ENCODE data around the gene VAV3. TPM values are rescaled to one million over a fixed set of nuclear protein-coding genes. Genes with fewer than 3 reads are reported as not detected.

VAV3 gene
- total and polyA plus RNA-seq, 3 donors from 2014 or later, result 10.1 to 11.4 (median 11.3) TPM

GRCh38 chr1:107698161-107698560, 266.8 kb downstream of the VAV3 start:
- H3K27ac ChIP-seq, result no peak overlapping the region
- WGBS, 2 donors, result 85 to 90% methylated on average over 6 of the region's 6 CpGs
- no peaks in the 10 kb centered on the region for H3K9me3 ChIP-seq
- H3K27me3 ChIP-seq, result no peaks in the 10 kb centered on the region
- no peak overlapping the region for H3K4me3 ChIP-seq
- intact Hi-C loops (cut with DNase I; ENCODE audit: low total_unique reads), result no loop called here
- H3K4me1 ChIP-seq, result no peaks in the 10 kb centered on the region
- TF ChIP-seq POLR2A (IDR thresholded peaks at IDR 0.05) (no peak), CTCF (IDR thresholded peaks at IDR 0.05) (no peak)
- H3K36me3 ChIP-seq (ENCODE audit: low read depth, missing control alignments), result no peaks in the 10 kb centered on the region
- no peak for DNase-seq

- Histone ChIP-seq H3K4me1 (no peaks in the 10 kb centered on the region), H3K36me3 (ENCODE audit: low read depth, missing control alignments) (no peaks in the 10 kb centered on the region), H3K9me3 (no peaks in the 10 kb centered on the region), H3K27ac (no peak overlapping the region), H3K4me3 (no peak overlapping the region), H3K27me3 (no peaks in the 10 kb centered on the region)
- 95 to 96% methylated on average over 3 of the region's 3 CpGs for WGBS, 2 donors
- intact Hi-C loops (cut with DNase I; ENCODE audit: low total_unique reads), result no loop called here
- no peak for DNase-seq
- TF ChIP-seq CTCF (IDR thresholded peaks at IDR 0.05), result no peak
- no peak for TF ChIP-seq POLR2A (IDR thresholded peaks at IDR 0.05)
These were observed 269.6 kb downstream of the VAV3 start for GRCh38 chr1:107695341-107695740.

- no peak overlapping the region for H3K4me3 ChIP-seq
- WGBS, 2 donors, result 52 to 62% methylated on average over 8 of the region's 8 CpGs
- H3K9me3 ChIP-seq, result no peaks in the 10 kb centered on the region
- no peaks in the 10 kb centered on the region for H3K4me1 ChIP-seq
- intact Hi-C loops (cut with DNase I; ENCODE audit: low total_unique reads), result no loop called here
- H3K27ac ChIP-seq, result no peak overlapping the region
- no peak for TF ChIP-seq CTCF (IDR thresholded peaks at IDR 0.05)
- TF ChIP-seq POLR2A (IDR thresholded peaks at IDR 0.05), result no peak
- no peak for DNase-seq
- no peaks in the 10 kb centered on the region for H3K36me3 ChIP-seq (ENCODE audit: low read depth, missing control alignments)
- H3K27me3 ChIP-seq, result no peaks in the 10 kb centered on the region
These were observed 272.2 kb downstream of the VAV3 start for GRCh38 chr1:107692580-107693345.

GRCh38 chr1:107691540-107691939, 273.4 kb downstream of the VAV3 start:
- no peak overlapping the region for H3K27ac ChIP-seq
- no peak for DNase-seq
- no peaks in the 10 kb centered on the region for H3K27me3 ChIP-seq
- no peaks in the 10 kb centered on the region for H3K36me3 ChIP-seq (ENCODE audit: low read depth, missing control alignments)
- no peaks in the 10 kb centered on the region for H3K9me3 ChIP-seq
- TF ChIP-seq CTCF (IDR thresholded peaks at IDR 0.05) (no peak), POLR2A (IDR thresholded peaks at IDR 0.05) (no peak)
- H3K4me3 ChIP-seq, result no peak overlapping the region
- intact Hi-C loops (cut with DNase I; ENCODE audit: low total_unique reads), result no loop called here
- no peaks in the 10 kb centered on the region for H3K4me1 ChIP-seq

GRCh38 chr1:107690491-107690890, 274.5 kb downstream of the VAV3 start:
- TF ChIP-seq CTCF (IDR thresholded peaks at IDR 0.05) (no peak), POLR2A (IDR thresholded peaks at IDR 0.05) (no peak)
- no peak overlapping the region for H3K4me3 ChIP-seq
- intact Hi-C loops (cut with DNase I; ENCODE audit: low total_unique reads), result no loop called here
- H3K9me3 ChIP-seq, result no peaks in the 10 kb centered on the region
- 66 to 100% methylated on average over 1 to 2 of the region's 2 CpGs for WGBS, 2 donors
- no peaks in the 10 kb centered on the region for H3K27me3 ChIP-seq
- no peak overlapping the region for H3K27ac ChIP-seq
- DNase-seq, result no peak
- H3K4me1 ChIP-seq, result no peaks in the 10 kb centered on the region
- H3K36me3 ChIP-seq (ENCODE audit: low read depth, missing control alignments), result no peaks in the 10 kb centered on the region
